ENCODE data around the gene NDUFA5. TPM values are rescaled to one million over a fixed set of nuclear protein-coding genes. Genes with fewer than 3 reads are reported as not detected.
"Not testable (repeated sequence)": the region's sequence is repeated elsewhere in the genome, so short reads cannot be mapped to it uniquely, and the experiment has no call there.

Gene NDUFA5
- total RNA-seq, 1 donor from 2014 or later, result 42.2 TPM

DNA sequence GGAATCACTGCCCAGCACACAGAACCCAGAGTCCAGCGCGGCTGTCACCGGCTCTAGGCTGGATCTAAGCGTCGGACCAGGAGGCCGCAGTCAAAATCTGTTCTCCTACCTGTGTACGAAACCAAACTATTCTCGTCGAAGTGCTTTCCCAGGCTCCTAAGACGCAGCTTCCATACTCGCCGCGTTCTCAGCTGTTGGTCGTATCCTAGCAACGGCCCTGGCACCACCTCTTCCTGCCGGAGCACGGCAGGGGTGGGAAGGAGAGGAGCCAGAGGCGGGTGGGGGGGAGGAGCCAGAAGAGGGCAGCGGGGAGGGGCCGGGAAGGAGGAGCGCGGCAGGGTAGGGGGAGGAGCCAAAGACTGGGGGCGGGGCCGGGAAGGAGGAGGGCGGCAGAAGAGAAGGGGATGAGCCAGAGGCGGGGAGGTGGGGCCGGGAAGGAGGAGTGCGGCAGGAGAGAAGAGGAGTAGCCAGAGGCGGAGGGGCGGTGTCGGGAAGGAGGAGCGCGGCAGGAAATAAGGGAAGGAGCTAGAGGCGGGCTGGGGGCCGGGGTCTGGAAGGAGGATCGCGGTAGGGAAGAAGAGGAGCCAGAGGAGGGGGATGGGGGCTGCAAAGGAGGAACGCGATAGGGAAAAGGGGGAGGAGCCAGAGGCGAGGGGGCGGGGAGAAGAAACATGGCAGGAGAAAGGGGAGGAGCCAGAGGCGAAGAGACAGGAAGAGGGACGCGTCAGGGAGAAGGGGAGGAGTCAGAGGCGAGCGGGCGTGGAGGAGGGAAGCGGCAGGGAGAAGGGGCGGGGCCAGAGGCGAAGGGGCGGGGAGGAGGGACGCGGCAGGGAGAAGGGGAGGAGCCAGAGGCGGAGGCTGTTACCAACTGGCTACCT lies 23.0 kb downstream of the NDUFA5 start, which contains the start of gene IQUB:
Gene IQUB, minus strand, starts transcription at position 213 of the 878 bp plus-strand sequence. CDS start 22,255 bp downstream, outside the sequence.
- no peaks in the 10 kb centered on the region for H3K27me3 ChIP-seq (ENCODE audit: control insufficient read depth, insufficient read depth, low read length)
- TF ChIP-seq, protein P1, sequence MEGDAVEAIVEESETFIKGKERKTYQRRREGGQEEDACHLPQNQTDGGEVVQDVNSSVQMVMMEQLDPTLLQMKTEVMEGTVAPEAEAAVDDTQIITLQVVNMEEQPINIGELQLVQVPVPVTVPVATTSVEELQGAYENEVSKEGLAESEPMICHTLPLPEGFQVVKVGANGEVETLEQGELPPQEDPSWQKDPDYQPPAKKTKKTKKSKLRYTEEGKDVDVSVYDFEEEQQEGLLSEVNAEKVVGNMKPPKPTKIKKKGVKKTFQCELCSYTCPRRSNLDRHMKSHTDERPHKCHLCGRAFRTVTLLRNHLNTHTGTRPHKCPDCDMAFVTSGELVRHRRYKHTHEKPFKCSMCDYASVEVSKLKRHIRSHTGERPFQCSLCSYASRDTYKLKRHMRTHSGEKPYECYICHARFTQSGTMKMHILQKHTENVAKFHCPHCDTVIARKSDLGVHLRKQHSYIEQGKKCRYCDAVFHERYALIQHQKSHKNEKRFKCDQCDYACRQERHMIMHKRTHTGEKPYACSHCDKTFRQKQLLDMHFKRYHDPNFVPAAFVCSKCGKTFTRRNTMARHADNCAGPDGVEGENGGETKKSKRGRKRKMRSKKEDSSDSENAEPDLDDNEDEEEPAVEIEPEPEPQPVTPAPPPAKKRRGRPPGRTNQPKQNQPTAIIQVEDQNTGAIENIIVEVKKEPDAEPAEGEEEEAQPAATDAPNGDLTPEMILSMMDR (IDR thresholded peaks at IDR 0.05; ENCODE audit: insufficient read depth, low read length, poor library complexity, severe bottlenecking), result no peak
- no peaks in the 10 kb centered on the region for H3K36me3 ChIP-seq (ENCODE audit: control insufficient read depth, insufficient read depth, low read length)
- H3K4me3 ChIP-seq (ENCODE audit: low read depth, low read length), result peak within 1 kb of the TSS; percentile 69
- DNase-seq (ENCODE audit: low read depth), result peak; percentile 76

DNA sequence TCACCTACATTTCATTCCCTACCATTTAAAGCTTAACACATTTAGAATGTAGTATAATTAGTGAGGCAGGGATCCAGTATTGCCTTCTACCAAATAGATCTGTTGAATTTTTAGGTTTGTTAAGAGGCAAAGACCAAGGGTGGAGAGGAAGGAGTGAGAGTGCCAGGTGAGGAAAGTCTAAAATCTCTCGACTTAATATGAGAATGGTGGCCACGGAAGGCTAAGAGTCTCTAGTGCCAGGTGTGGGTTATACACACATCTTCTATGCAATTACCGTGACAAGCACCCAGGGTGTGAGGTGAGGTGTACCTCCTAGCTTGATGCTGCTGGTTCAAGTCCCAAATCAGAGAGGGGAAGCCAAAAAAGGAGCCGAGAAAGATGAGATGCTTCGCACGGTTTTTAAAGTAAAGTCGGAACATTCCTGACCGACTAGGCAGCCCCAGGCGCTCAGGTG lies 23.7 kb downstream of the NDUFA5 start:
- peak overlapping the region; percentile 69 for H3K4me3 ChIP-seq (ENCODE audit: low read depth, low read length)
- no peaks in the 10 kb centered on the region for H3K36me3 ChIP-seq (ENCODE audit: control insufficient read depth, insufficient read depth, low read length)
- no peak for DNase-seq (ENCODE audit: low read depth)
- no peaks in the 10 kb centered on the region for H3K27me3 ChIP-seq (ENCODE audit: control insufficient read depth, insufficient read depth, low read length)
- TF ChIP-seq, protein P1 (IDR thresholded peaks at IDR 0.05; ENCODE audit: insufficient read depth, low read length, poor library complexity, severe bottlenecking), result no peak

DNA sequence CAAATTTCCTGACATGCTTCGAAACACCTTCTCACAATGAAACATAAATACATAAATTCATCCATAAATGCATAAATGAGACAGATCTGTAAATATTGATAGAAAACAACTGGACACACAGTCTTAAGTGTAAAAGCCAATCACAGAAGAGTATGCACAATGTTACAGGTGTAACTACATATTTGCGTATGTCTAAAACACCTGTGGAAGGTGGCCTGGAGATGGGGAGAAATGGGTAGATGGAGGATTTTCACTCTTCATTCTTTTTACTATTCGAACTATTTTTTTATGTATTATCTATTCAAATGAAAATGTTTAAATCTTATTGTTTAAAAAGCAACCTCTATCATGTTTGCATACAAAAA lies 24.1 kb downstream of the NDUFA5 start:
- Histone ChIP-seq H3K4me3 (ENCODE audit: low read depth, low read length) (no peak overlapping the region), H3K36me3 (ENCODE audit: control insufficient read depth, insufficient read depth, low read length) (no peaks in the 10 kb centered on the region), H3K27me3 (ENCODE audit: control insufficient read depth, insufficient read depth, low read length) (no peaks in the 10 kb centered on the region)
- TF ChIP-seq, protein P1 (IDR thresholded peaks at IDR 0.05; ENCODE audit: insufficient read depth, low read length, poor library complexity, severe bottlenecking), result no peak
- no peak for DNase-seq (ENCODE audit: low read depth)

DNA sequence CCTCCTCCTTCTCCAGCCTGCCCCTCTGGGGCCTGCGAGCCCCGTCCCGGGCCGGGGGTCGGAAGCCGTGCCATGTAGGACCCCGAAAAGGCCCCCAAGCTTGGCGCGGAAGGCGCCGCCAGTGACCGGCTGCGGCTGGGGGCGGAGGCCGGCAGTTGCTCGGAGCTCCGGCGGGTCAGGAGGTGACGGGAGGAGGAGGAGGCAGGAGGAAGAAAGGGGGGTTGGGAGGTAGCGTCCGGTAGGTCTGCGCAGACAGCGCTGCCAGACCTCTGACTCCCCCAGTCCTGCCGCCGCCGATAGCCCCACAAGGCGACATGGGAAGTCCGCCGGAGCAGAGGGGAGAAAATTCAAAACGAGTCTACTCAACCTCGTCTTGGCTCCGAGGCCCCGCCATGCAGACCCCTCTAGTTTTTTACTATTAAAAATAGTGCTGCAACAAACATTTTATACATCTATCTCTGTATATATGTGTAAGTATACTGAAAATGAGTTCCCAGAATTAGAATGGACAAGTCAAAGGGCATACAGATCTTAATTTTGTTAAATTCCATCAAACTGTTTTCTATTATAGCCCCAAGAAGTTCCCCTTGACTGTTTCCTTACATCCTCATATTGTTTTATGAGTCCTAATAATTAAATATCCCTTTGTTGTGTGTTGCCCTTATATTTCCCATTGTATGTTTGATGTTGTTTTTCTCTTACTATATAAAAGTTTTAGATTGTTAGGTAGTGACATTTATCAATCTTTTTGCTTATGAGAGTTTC lies 24.6 kb downstream of the NDUFA5 start:
- H3K36me3 ChIP-seq (ENCODE audit: control insufficient read depth, insufficient read depth, low read length); DNase-seq (ENCODE audit: low read depth); H3K27me3 ChIP-seq (ENCODE audit: control insufficient read depth, insufficient read depth, low read length): not testable (repeated sequence)
- peak overlapping the region; percentile 43 for H3K4me3 ChIP-seq (ENCODE audit: low read depth, low read length)

DNA sequence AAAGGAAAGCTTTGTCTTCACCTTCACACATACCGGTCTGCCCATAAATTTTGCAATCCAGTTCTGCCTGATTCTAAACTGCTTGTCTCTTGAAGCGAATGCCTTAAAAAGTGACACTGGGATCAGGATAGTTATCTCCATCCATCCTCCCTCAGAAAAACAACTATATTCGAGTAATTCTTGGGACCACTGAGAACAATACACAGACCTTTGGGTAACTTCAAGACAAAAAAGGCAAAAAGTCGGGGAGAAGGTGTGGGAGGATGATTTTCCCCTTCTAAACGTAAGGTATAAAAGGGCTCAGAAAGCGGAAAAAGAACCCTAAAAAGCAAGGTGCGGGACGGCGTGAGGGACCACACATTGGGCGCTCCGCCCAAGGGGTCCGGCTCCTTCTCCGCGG lies 25.3 kb downstream of the NDUFA5 start:
- peak overlapping the region; percentile 43 for H3K4me3 ChIP-seq (ENCODE audit: low read depth, low read length)
- not testable (repeated sequence) for DNase-seq (ENCODE audit: low read depth); H3K27me3 ChIP-seq (ENCODE audit: control insufficient read depth, insufficient read depth, low read length); H3K36me3 ChIP-seq (ENCODE audit: control insufficient read depth, insufficient read depth, low read length)

DNA sequence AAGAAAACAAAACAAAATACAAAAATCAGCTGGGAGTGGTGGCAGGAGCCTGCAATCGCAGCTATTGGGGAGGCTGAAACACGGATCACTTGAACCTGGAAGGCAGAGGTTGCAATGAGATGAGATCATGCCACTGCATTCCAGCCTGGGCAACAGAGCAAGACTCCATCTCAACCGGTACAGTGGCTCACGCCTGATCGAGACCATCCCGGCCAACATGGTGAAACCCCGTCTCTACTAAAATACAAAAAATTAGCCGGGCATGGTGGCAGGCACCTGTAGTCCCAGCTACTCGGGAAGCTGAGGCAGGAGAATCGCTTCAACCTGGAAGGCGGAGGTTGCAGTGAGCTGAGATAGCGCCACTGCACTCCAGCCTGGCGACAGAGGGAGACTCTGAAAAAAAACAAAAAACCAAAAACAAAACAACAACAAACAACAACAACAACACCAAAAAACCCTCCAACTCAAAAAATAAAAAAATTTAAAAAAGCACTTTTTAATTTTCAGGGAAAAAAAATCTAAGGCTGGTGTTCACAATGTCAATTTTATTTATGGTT lies 27.5 kb downstream of the NDUFA5 start:
- not testable (repeated sequence) for H3K27me3 ChIP-seq (ENCODE audit: control insufficient read depth, insufficient read depth, low read length); H3K36me3 ChIP-seq (ENCODE audit: control insufficient read depth, insufficient read depth, low read length); DNase-seq (ENCODE audit: low read depth); H3K4me3 ChIP-seq (ENCODE audit: low read depth, low read length)

DNA sequence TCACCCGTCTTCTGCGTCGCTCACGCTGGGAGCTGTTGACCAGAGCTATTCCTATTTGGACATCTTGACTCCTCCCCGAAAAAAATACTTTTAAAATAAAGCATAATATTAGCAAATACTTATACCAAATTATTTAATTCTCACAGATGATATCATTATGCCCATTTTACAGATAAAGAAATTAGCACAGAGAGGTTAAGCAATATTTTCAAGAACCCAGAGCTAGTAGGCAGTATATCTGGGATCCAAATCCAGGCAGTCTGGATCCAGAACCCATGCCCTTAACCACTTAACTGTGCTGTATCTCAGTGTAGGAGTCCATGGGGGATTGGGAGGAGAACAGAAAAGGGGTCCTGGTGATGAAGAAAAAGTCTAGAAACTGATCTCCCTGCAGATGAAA lies 29.4 kb downstream of the NDUFA5 start:
- no peak overlapping the region for H3K4me3 ChIP-seq (ENCODE audit: low read depth, low read length)
- TF ChIP-seq, protein P1 (IDR thresholded peaks at IDR 0.05; ENCODE audit: insufficient read depth, low read length, poor library complexity, severe bottlenecking), result no peak

DNA sequence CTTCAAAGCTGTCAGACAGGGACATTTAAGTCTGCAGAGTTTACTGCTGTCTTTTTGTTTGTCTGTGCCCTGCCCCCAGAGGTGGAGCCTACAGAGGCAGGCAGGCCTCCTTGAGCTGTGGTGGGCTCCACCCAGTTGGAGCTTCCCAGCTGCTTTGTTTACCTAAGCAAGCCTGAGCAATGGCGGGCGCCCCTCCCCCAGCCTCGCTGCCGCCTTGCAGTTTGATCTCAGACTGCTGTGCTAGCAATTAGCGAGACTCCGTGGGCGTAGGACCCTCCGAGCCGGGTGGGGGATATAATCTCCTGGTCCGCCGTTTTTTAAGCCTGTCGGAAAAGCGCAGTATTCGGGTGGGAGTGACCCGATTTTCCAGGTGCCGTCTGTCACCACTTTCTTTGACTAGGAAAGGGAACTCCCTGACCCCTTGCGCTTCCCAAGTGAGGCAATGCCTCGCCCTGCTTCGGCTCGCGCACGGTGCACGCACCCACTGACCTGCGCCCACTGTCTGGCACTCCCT lies 29.8 kb downstream of the NDUFA5 start:
- not testable (repeated sequence) for DNase-seq (ENCODE audit: low read depth); H3K36me3 ChIP-seq (ENCODE audit: control insufficient read depth, insufficient read depth, low read length); H3K27me3 ChIP-seq (ENCODE audit: control insufficient read depth, insufficient read depth, low read length); H3K4me3 ChIP-seq (ENCODE audit: low read depth, low read length)

More for the DNA sequence above, 29.4 kb downstream of the NDUFA5 start:
- no peaks in the 10 kb centered on the region for H3K36me3 ChIP-seq (ENCODE audit: control insufficient read depth, insufficient read depth, low read length)
- no peaks in the 10 kb centered on the region for H3K27me3 ChIP-seq (ENCODE audit: control insufficient read depth, insufficient read depth, low read length)
- DNase-seq (ENCODE audit: low read depth), result no peak

DNA sequence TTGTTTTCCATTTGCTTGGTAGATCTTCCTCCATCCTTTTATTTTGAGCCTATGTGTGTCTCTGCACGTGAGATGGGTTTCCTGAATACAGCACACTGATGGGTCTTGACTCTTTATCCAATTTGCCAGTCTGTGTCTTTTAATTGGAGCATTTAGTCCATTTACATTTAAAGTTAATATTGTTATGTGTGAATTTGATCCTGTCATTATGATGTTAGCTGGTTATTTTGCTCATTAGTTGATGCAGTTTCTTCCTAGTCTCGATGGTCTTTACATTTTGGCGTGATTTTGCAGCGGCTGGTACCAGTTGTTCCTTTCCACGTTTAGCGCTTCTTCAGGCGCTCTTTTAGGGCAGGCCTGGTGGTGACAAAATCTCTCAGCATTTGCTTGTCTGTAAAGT lies 31.1 kb downstream of the NDUFA5 start:
- H3K27me3 ChIP-seq (ENCODE audit: control insufficient read depth, insufficient read depth, low read length); H3K4me3 ChIP-seq (ENCODE audit: low read depth, low read length); DNase-seq (ENCODE audit: low read depth); H3K36me3 ChIP-seq (ENCODE audit: control insufficient read depth, insufficient read depth, low read length): not testable (repeated sequence)

All from kidney epithelial cell (primary cell).